Keratinocyte (primary cell): ENCODE data around the gene AKAP13. TPM values are rescaled to one million over a fixed set of nuclear protein-coding genes. Genes with fewer than 3 reads are reported as not detected.

Experiments used
- DNase-seq: peaks from one replicate; pipeline ENCODE4 v3.0.0-alpha.2; 2011; ENCODE audit warnings: low read depth, missing footprints, low spot score
- FAIRE-seq: peaks from 2 replicates; lab custom pipeline; 2011; peaks lifted over from hg19 to GRCh38; lab: Jason Lieb, UNC
- H2AFZ ChIP-seq: 2 replicates; pipeline ENCODE4 v1.6.0; 2012; ENCODE audit warnings: low read length, control low read depth, inconsistent platforms; ENCODE audit not compliant: control insufficient read depth
- H3K27ac ChIP-seq: 2 replicates; pipeline ENCODE4 v1.5.1; 2011; ENCODE audit warnings: low read length; ENCODE audit not compliant: control insufficient read depth, insufficient read depth
- H3K27me3 ChIP-seq: 3 replicates; pipeline ENCODE4 v1.6.0; 2011; ENCODE audit warnings: low read length; ENCODE audit not compliant: control insufficient read depth, insufficient read depth; ENCODE audit errors: extremely low read depth
- H3K36me3 ChIP-seq, 2 experiments: 2 replicates in 1 of 2; 3 replicates in 1 of 2; pipeline ENCODE4 v1.5.1; 2011; ENCODE audit warnings: low read length in 2 of 2, mild to moderate bottlenecking in 1 of 2; ENCODE audit not compliant: control insufficient read depth in 2 of 2, insufficient read depth in 2 of 2; ENCODE audit errors: extremely low read depth in 1 of 2
- H3K4me1 ChIP-seq: 3 replicates; pipeline ENCODE4 v1.5.1; 2011; ENCODE audit warnings: low read length; ENCODE audit not compliant: control insufficient read depth, insufficient read depth; ENCODE audit errors: extremely low read depth
- H3K4me2 ChIP-seq: 3 replicates; pipeline ENCODE4 v1.6.0; 2011; ENCODE audit warnings: low read depth, low read length; ENCODE audit not compliant: control insufficient read depth, insufficient read depth; ENCODE audit errors: extremely low read depth
- H3K4me3 ChIP-seq, 3 experiments: fragments of 200-600 bp in 1 of 3; sonication (generic) in 1 of 3; 2 replicates in 2 of 3; 3 replicates in 1 of 3; pipeline ENCODE4 v1.5.1; 2011 to 2016; ENCODE audit warnings: low read length in 3 of 3, mild to moderate bottlenecking in 3 of 3, control low read depth in 2 of 3, inconsistent platforms in 1 of 3, low read depth in 1 of 3, mixed read lengths in 1 of 3, mixed run types in 1 of 3, moderate library complexity in 1 of 3; ENCODE audit not compliant: control insufficient read depth in 2 of 3, insufficient read depth in 2 of 3; ENCODE audit errors: extremely low read depth in 1 of 3
- H3K79me2 ChIP-seq: 2 replicates; pipeline ENCODE4 v1.6.0; 2012; ENCODE audit warnings: low read length; ENCODE audit not compliant: control insufficient read depth, insufficient read depth
- H3K9ac ChIP-seq: 3 replicates; pipeline ENCODE4 v1.6.0; 2011; ENCODE audit warnings: low read length; ENCODE audit not compliant: control insufficient read depth, insufficient read depth; ENCODE audit errors: extremely low read depth
- H3K9me1 ChIP-seq: 3 replicates; pipeline ENCODE4 v1.6.0; 2011; ENCODE audit warnings: low read length; ENCODE audit not compliant: control insufficient read depth, insufficient read depth; ENCODE audit errors: extremely low read depth
- H3K9me3 ChIP-seq: 2 replicates; pipeline ENCODE4 v1.5.1; 2012; ENCODE audit warnings: low read depth, low read length; ENCODE audit not compliant: control insufficient read depth
- H4K20me1 ChIP-seq: 3 replicates; pipeline ENCODE4 v1.6.0; 2011; ENCODE audit warnings: low read length; ENCODE audit not compliant: control insufficient read depth, insufficient read depth; ENCODE audit errors: extremely low read depth
- EZH2 ChIP-seq: IDR thresholded peaks from one replicate; pipeline ENCODE4 v1.6.1; 2012; ENCODE audit warnings: inconsistent platforms, mild to moderate bottlenecking, low read length, moderate library complexity
- dilution Hi-C: fragments of 300-500 bp; cut with MboI; formaldehyde crosslinking; loops from one replicate; pipeline ENCODE4 v1.7.0; 2020; ENCODE audit warnings: low sequenced_read_pairs; ENCODE audit not compliant: extremely low pct_ligation_motif_present
- polyA plus RNA-seq, 5 experiments: library from polyadenylated mRNA; depleted of rRNA in 3 of 5; stranded (reverse) in 3 of 5; stranded (forward) in 1 of 5; unstranded in 1 of 5; fragments of >200 nt; gene quantifications; 1 replicate in 1 of 5; 2 replicates in 3 of 5; 3 replicates in 1 of 5; pipeline versions ENCODE4 v1.2.1 to v1.2.3, GENCODE V29; 2011 to 2012; ENCODE audit warnings: missing spikeins in 2 of 5, low read depth in 1 of 5, low replicate concordance in 1 of 5
- TF ChIP-seq, protein P1 (sequence below), 3 experiments: IDR thresholded peaks in 1 of 3; conservative IDR thresholded peaks in 1 of 3; optimal IDR thresholded peaks in 1 of 3; 2 replicates in 2 of 3; 3 replicates in 1 of 3; pipeline versions ENCODE3 to v1.5.1; 2011; ENCODE audit warnings: low read length in 3 of 3, mild to moderate bottlenecking in 3 of 3, moderate library complexity in 2 of 3, control low read depth in 1 of 3, inconsistent platforms in 1 of 3; ENCODE audit not compliant: insufficient read depth in 2 of 3; ENCODE audit errors: extremely low read depth in 1 of 3

Gene AKAP13
- polyA plus RNA-seq, 1 donor (not counting 4 experiments of a cell fraction or from before 2014, with no cell fraction given) = 16.7 TPM

DNA sequence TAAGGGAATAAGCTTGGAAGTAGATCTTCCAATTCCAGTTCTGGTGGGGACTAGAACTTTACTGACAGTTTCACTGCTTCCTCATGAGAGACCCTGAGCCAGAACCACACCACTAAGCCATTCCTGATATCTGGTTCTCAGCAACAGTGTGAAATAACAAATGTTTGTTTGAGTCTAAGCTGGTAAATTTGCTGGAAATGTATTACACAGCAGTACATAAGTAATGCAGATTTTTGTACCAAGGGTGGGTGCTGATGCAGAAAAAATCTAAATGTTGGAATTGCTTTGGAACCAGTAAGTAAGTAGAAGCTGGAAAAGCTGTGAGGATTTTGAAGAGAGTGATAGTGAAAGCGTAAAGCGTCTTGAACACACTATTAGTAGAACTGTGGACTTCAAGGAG is 14.4 kb upstream of the AKAP13 start:
- no peak overlapping the region for H2AFZ ChIP-seq
- no peaks in the 10 kb centered on the region for H3K9me1 ChIP-seq
- H3K4me3 ChIP-seq = no peak overlapping the region
- no peaks in the 10 kb centered on the region for H3K27me3 ChIP-seq
- H3K9ac ChIP-seq = no peak overlapping the region
- no peak for DNase-seq
- dilution Hi-C loops = no loop called here
- H3K9me3 ChIP-seq = no peaks in the 10 kb centered on the region
- no peak for FAIRE-seq
- no peak overlapping the region for H3K4me2 ChIP-seq
- TF ChIP-seq, protein P1, sequence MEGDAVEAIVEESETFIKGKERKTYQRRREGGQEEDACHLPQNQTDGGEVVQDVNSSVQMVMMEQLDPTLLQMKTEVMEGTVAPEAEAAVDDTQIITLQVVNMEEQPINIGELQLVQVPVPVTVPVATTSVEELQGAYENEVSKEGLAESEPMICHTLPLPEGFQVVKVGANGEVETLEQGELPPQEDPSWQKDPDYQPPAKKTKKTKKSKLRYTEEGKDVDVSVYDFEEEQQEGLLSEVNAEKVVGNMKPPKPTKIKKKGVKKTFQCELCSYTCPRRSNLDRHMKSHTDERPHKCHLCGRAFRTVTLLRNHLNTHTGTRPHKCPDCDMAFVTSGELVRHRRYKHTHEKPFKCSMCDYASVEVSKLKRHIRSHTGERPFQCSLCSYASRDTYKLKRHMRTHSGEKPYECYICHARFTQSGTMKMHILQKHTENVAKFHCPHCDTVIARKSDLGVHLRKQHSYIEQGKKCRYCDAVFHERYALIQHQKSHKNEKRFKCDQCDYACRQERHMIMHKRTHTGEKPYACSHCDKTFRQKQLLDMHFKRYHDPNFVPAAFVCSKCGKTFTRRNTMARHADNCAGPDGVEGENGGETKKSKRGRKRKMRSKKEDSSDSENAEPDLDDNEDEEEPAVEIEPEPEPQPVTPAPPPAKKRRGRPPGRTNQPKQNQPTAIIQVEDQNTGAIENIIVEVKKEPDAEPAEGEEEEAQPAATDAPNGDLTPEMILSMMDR (optimal IDR thresholded peaks at IDR 0.05 in 1 of 3, IDR thresholded peaks at IDR 0.05 in 1 of 3, conservative IDR thresholded peaks at IDR 0.05 in 1 of 3; ENCODE audit: extremely low read depth in 1 of 3, insufficient read depth in 2 of 3, low read length in 3 of 3) = no peak
- TF ChIP-seq EZH2 = no peak
- H4K20me1 ChIP-seq = no peaks in the 10 kb centered on the region
- H3K36me3 ChIP-seq = no peaks in the 10 kb centered on the region
- no peaks in the 10 kb centered on the region for H3K4me1 ChIP-seq
- H3K79me2 ChIP-seq = no peaks in the 10 kb centered on the region
- no peak overlapping the region for H3K27ac ChIP-seq

DNA sequence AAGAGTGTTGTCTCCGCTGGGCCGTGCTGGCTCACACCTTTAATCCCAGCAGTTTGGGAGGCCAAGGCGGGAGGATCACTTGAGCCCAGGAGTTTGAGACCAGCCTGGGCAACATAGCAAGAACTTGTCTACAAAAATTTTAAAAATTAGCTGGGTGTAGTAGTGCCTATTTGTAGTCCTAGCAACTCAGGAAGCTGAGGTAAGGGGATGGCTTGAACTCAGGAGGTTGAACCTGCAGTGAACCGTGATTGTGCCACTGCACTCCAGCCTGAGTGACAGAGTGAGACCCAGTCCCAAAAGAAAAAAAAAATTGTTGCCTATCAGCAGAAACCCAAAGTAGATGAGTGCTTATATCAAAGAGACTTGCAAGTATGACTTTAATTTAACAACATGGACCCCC is 12.7 kb upstream of the AKAP13 start:
- no peak for FAIRE-seq
- H3K9me3 ChIP-seq = no peaks in the 10 kb centered on the region

More for the DNA sequence above, 12.7 kb upstream of the AKAP13 start:
- no peaks in the 10 kb centered on the region for H3K79me2 ChIP-seq
- no peak overlapping the region for H3K4me3 ChIP-seq
- H2AFZ ChIP-seq = no peak overlapping the region
- dilution Hi-C loops = no loop called here
- no peaks in the 10 kb centered on the region for H3K9me1 ChIP-seq
- H3K9ac ChIP-seq = no peak overlapping the region
- DNase-seq = no peak
- H3K36me3 ChIP-seq = no peaks in the 10 kb centered on the region
- no peaks in the 10 kb centered on the region for H3K4me1 ChIP-seq
- H3K27me3 ChIP-seq = no peaks in the 10 kb centered on the region
- TF ChIP-seq, protein P1 (optimal IDR thresholded peaks at IDR 0.05 in 1 of 3, IDR thresholded peaks at IDR 0.05 in 1 of 3, conservative IDR thresholded peaks at IDR 0.05 in 1 of 3; ENCODE audit: extremely low read depth in 1 of 3, insufficient read depth in 2 of 3, low read length in 3 of 3) = no peak
- TF ChIP-seq EZH2 = no peak
- no peak overlapping the region for H3K4me2 ChIP-seq
- no peak overlapping the region for H3K27ac ChIP-seq
- no peaks in the 10 kb centered on the region for H4K20me1 ChIP-seq
